Ascending aorta (tissue), 2 donors: ENCODE data around the gene MLLT10. TPM values are rescaled to one million over a fixed set of nuclear protein-coding genes. Genes with fewer than 3 reads are reported as not detected.
"Not testable (repeated sequence)": the region's sequence is repeated elsewhere in the genome, so short reads cannot be mapped to it uniquely, and the experiment has no call there.

Source experiments
- DNase-seq, 2 donors: peaks; one replicate each; pipeline ENCODE4 v3.0.0-alpha.2; 2019; ENCODE audit warnings: low spot score in 2 of 2
- H3K27ac ChIP-seq, 2 donors: fragments of 200-600 bp; sonication (generic); one replicate each; pipeline ENCODE4 v1.5.1; 2016 to 2017; ENCODE audit warnings: mild to moderate bottlenecking in 1 of 2
- H3K27me3 ChIP-seq: fragments of 200-600 bp; sonication (generic); one replicate; pipeline ENCODE4 v1.5.1; 2017
- H3K36me3 ChIP-seq, 2 donors: fragments of 200-600 bp; sonication (generic); one replicate each; pipeline ENCODE4 v1.5.1; 2016
- H3K4me1 ChIP-seq, 2 donors: fragments of 200-600 bp; sonication (generic); one replicate each; pipeline ENCODE4 v1.5.1; 2016 to 2017; ENCODE audit warnings: mild to moderate bottlenecking in 1 of 2
- H3K4me3 ChIP-seq, 2 donors: fragments of 200-600 bp; sonication (generic); one replicate each; pipeline ENCODE4 v1.5.1; 2016 to 2017; ENCODE audit warnings: mild to moderate bottlenecking in 1 of 2
- H3K9me3 ChIP-seq, 2 donors: fragments of 200-600 bp; sonication (generic); one replicate each; pipeline ENCODE4 v1.5.1; 2016
- intact Hi-C: fragments of 100-400 bp; cut with DNase I; formaldehyde crosslinking; loops from one replicate; pipeline ENCODE4 v1.15.1; 2023
- total RNA-seq: library from RNA; depleted of rRNA; stranded (reverse); fragments of >200 nt; gene quantifications from one replicate; pipeline ENCODE4 v1.1.0, GENCODE V29; 2016
- TF ChIP-seq, protein P1 (sequence below), 3 experiments: fragments of 200-600 bp in 2 of 3; fragments of 450-650 bp in 1 of 3; sonication (generic) in 2 of 3; IDR thresholded peaks; one replicate each; pipeline ENCODE4 v1.5.1; 2016 to 2019; ENCODE audit warnings: antibody characterized with exemption in 3 of 3, mild to moderate bottlenecking in 1 of 3, moderate library complexity in 1 of 3

MLLT10 gene
- total RNA-seq, 1 donor from 2014 or later: 16.3 TPM

DNA sequence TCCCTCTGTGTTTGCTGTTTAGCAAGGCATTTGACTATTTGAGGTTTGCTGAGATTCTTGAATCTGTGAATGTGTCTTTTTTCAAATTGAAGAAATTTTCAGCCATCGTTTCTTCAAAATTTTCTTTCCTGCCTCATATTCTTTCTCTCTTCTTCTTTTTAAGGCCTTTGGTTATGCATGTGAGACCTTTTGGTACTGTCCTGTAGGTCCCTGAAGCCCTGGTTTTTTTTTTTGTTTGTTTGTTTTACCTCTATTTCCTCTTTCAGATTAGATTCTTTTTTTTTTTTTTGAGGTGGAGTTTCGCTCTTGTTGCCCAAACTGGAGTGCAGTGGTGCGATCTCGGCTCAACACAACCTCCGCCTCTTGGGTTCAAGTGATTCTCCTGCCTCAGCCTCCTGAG, 45.3 kb downstream of the MLLT10 start:
- H3K27me3 ChIP-seq: no peaks in the 10 kb centered on the region
- no peak overlapping the region for H3K4me3 ChIP-seq
- peaks cover 0 to 3% of the 10 kb centered on the region in 2 donors for H3K4me1 ChIP-seq
- H3K36me3 ChIP-seq: no peaks in the 10 kb centered on the region
- TF ChIP-seq, protein P1, sequence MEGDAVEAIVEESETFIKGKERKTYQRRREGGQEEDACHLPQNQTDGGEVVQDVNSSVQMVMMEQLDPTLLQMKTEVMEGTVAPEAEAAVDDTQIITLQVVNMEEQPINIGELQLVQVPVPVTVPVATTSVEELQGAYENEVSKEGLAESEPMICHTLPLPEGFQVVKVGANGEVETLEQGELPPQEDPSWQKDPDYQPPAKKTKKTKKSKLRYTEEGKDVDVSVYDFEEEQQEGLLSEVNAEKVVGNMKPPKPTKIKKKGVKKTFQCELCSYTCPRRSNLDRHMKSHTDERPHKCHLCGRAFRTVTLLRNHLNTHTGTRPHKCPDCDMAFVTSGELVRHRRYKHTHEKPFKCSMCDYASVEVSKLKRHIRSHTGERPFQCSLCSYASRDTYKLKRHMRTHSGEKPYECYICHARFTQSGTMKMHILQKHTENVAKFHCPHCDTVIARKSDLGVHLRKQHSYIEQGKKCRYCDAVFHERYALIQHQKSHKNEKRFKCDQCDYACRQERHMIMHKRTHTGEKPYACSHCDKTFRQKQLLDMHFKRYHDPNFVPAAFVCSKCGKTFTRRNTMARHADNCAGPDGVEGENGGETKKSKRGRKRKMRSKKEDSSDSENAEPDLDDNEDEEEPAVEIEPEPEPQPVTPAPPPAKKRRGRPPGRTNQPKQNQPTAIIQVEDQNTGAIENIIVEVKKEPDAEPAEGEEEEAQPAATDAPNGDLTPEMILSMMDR (IDR thresholded peaks at IDR 0.05): no peak
- no peak overlapping the region for H3K27ac ChIP-seq
- H3K9me3 ChIP-seq: no peaks in the 10 kb centered on the region
- no peak for DNase-seq
- intact Hi-C loops: no loop called here

DNA sequence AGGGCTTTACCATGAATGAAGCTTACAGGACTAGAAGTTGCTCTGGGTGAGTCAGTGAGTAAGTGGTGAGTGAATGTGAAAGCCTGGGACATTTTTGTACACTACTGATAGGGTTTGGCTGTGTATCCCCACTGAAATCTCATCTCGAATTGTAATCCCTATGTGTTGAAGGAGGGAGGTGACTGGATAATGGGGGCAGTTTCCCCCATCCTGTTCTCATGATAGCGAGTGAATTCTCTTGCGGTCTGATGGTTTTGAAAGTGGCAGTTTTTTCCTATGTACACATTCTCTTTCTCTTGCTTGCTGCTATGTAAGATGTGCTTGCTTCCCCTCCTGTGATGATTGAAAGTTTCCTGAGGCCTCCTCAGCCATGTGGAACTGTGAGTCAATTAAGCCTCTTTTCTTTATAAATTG, 47.4 kb downstream of the MLLT10 start:
- H3K36me3 ChIP-seq, H3K4me3 ChIP-seq, intact Hi-C loops, H3K27ac ChIP-seq, H3K9me3 ChIP-seq, DNase-seq, H3K27me3 ChIP-seq, H3K4me1 ChIP-seq: not testable (repeated sequence)

DNA sequence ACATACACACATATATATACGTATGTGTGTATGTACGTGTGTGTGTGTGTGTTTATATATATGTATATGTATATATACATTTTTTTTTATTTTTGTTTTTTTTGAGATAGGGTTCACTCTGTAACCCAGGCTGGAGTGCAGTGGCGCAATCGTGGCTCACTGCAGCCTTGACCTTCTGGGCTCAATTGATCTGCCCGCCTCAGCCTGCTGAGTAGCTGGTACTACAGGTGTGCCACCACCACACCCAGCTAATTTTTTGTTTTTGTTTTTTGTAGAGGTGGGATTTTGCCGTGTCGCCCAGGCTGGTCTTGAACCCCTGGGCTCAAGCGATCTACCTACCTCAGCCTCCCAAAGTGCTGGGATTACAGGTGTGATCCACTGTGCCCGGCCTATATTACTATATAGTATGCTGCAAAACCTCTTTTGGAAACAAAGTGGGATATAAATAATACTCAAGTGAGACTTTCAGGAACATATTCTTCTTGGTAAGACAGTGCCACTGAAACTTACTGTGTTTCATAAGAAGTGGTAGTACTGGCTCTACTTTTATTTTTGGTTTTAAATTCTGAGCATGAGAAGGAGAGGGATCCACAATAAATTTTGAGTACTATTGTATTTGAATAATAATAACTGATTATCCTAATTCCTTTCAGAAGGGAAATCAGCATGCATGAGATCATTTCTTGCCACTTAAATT, 51.0 kb downstream of the MLLT10 start:
- intact Hi-C loops: no loop called here
- Histone ChIP-seq H3K27ac (no peak overlapping the region), H3K4me3 (no peak overlapping the region), H3K4me1 (no peaks in the 10 kb centered on the region), H3K27me3 (no peaks in the 10 kb centered on the region), H3K9me3 (no peaks in the 10 kb centered on the region), H3K36me3 (peaks cover 3 to 13% of the 10 kb centered on the region in 2 donors)
- no peak for DNase-seq
- TF ChIP-seq, protein P1 (IDR thresholded peaks at IDR 0.05): no peak

GRCh38 chr10:21587391-21587790, 53.4 kb downstream of the MLLT10 start:
- H3K27ac ChIP-seq: no peak overlapping the region
- TF ChIP-seq, protein P1 (IDR thresholded peaks at IDR 0.05): no peak
- peaks cover 0 to 4% of the 10 kb centered on the region in 2 donors for H3K4me1 ChIP-seq
- no peak overlapping the region for H3K4me3 ChIP-seq
- H3K27me3 ChIP-seq: no peaks in the 10 kb centered on the region
- peaks cover 3 to 13% of the 10 kb centered on the region in 2 donors for H3K36me3 ChIP-seq
- no peak for DNase-seq
- no peaks in the 10 kb centered on the region for H3K9me3 ChIP-seq
- intact Hi-C loops: no loop called here

DNA sequence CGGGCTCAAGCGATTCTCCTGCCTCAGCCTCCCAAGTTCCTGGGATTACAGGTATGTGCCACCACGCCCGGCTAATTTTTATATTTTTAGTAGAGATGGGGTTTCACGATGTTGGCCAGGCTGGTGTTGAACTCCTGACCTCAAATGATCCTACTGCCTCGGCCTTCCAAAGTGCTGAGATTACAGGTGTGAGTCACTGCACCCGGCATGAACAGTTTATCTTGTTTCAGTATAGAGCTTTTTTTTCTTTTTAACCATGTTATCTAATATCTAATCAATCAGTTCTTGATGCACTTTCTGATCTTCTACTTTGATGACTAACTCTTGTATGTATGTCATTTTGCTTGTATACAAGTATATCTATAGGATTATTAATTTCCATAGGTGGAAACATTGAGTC, 54.1 kb downstream of the MLLT10 start:
- H3K4me3 ChIP-seq, DNase-seq, H3K27ac ChIP-seq, H3K27me3 ChIP-seq, intact Hi-C loops, H3K4me1 ChIP-seq, H3K9me3 ChIP-seq: not testable (repeated sequence)
- H3K36me3 ChIP-seq: peaks cover 3 to 13% of the 10 kb centered on the region in 2 donors

GRCh38 chr10:21593986-21594385, 60.0 kb downstream of the MLLT10 start:
- H3K27ac ChIP-seq: no peak overlapping the region
- intact Hi-C loops: no loop called here

More at GRCh38 chr10:21593986-21594385, 60.0 kb downstream of the MLLT10 start:
- TF ChIP-seq, protein P1 (IDR thresholded peaks at IDR 0.05): no peak
- H3K36me3 ChIP-seq: no peaks in the 10 kb centered on the region
- peaks cover 0 to 4% of the 10 kb centered on the region in 2 donors for H3K4me1 ChIP-seq
- no peaks in the 10 kb centered on the region for H3K27me3 ChIP-seq
- no peak for DNase-seq
- H3K9me3 ChIP-seq: no peaks in the 10 kb centered on the region
- no peak overlapping the region for H3K4me3 ChIP-seq
